ENCODE measurements around the gene PKIG.

DNA sequence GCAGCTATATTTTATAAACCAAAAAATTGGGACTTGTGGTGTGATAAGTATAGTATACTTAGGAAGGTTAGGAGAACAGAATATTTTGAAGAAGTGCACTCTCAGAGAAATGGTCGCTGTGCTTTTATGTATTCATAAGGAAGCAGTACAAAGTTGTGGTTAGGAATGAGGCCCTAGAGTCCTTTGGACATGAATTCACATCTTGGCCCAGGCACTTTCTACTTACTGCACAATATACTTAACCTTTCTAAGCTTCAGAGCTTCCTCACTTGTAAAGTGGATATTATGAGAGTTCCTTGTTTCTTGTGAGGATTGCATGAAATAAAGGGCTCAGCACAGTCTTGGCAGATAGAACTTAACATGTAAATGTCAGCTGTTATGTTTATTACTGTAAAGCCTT lies 39.5 kb upstream of the PKIG start:
- TF ChIP-seq EZH2phosphoT487 (conservative IDR thresholded peaks at IDR 0.05; ENCODE audit: low read length) = no peak
- TF ChIP-seq, protein P1, sequence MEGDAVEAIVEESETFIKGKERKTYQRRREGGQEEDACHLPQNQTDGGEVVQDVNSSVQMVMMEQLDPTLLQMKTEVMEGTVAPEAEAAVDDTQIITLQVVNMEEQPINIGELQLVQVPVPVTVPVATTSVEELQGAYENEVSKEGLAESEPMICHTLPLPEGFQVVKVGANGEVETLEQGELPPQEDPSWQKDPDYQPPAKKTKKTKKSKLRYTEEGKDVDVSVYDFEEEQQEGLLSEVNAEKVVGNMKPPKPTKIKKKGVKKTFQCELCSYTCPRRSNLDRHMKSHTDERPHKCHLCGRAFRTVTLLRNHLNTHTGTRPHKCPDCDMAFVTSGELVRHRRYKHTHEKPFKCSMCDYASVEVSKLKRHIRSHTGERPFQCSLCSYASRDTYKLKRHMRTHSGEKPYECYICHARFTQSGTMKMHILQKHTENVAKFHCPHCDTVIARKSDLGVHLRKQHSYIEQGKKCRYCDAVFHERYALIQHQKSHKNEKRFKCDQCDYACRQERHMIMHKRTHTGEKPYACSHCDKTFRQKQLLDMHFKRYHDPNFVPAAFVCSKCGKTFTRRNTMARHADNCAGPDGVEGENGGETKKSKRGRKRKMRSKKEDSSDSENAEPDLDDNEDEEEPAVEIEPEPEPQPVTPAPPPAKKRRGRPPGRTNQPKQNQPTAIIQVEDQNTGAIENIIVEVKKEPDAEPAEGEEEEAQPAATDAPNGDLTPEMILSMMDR (IDR thresholded peaks at IDR 0.05; ENCODE audit: insufficient read depth, low read length, poor library complexity, severe bottlenecking) = no peak
